ENCODE data around the gene PLA2G2D. TPM values are rescaled to one million over a fixed set of nuclear protein-coding genes. Genes with fewer than 3 reads are reported as not detected.

Gene PLA2G2D
- total RNA-seq, 1 experiment from 2014 or later: not detected

DNA sequence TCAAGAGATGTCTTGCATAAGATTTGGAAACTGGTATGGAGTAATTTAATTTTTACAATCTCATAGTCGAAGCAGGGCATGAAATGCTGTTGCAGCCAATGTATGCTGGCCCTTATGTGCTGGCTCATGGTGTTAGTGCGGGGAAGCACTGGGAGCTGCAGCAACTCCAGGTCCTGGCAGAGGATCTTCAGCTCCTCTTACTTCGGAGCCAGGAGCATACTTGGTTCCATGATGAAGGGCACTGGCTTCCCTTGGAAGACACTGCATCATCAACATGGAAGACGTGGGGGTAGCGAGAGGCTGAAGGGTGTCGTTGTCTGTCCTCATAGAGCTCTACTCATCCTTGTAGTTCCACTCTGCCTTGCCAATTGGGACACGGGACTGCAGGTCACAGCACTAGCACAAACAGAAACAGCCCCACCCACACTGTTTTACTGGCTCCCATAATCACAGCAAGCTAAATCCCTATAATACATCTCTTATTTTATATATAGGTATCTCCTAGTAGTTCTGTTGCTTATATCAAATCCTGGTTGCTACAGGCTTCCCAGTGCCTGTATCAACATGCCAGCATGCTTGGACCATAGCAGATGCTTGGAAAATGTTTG lies 22.4 kb downstream of the PLA2G2D start:
- TF ChIP-seq, protein P1, sequence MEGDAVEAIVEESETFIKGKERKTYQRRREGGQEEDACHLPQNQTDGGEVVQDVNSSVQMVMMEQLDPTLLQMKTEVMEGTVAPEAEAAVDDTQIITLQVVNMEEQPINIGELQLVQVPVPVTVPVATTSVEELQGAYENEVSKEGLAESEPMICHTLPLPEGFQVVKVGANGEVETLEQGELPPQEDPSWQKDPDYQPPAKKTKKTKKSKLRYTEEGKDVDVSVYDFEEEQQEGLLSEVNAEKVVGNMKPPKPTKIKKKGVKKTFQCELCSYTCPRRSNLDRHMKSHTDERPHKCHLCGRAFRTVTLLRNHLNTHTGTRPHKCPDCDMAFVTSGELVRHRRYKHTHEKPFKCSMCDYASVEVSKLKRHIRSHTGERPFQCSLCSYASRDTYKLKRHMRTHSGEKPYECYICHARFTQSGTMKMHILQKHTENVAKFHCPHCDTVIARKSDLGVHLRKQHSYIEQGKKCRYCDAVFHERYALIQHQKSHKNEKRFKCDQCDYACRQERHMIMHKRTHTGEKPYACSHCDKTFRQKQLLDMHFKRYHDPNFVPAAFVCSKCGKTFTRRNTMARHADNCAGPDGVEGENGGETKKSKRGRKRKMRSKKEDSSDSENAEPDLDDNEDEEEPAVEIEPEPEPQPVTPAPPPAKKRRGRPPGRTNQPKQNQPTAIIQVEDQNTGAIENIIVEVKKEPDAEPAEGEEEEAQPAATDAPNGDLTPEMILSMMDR (conservative IDR thresholded peaks at IDR 0.05): no peak
- Mint-ChIP-seq H3K27me3 (ENCODE audit: low read depth) (peaks cover 28% of the 10 kb centered on the region), H3K9me3 (peaks cover 46 to 53% of the 10 kb centered on the region in 2 experiments), H3K4me1 (peaks cover 0 to 2% of the 10 kb centered on the region in 2 experiments; a peak in 1 of 4 replicates), H3K36me3 (ENCODE audit: insufficient read depth in 1 of 3, low read depth in 3 of 3) (peaks cover 7 to 24% (median 23%) of the 10 kb centered on the region in 3 experiments), H3K27ac (no peak overlapping the region), H3K4me3 (no peak overlapping the region)
- no peak overlapping the region for H2BK12ac ChIP-seq (ENCODE audit: insufficient read length, low read depth, low read length)
- H3K23me2 ChIP-seq (ENCODE audit: insufficient read length, low read depth, low read length, poor library complexity, severe bottlenecking): no peaks in the 10 kb centered on the region
- no peaks in the 10 kb centered on the region for H3K27me3 ChIP-seq (ENCODE audit: insufficient read depth, low read length)
- H3K4me1 ChIP-seq (ENCODE audit: insufficient read depth, low read length): no peaks in the 10 kb centered on the region
- H3K79me1 ChIP-seq (ENCODE audit: insufficient read depth, low read depth, low read length, poor library complexity, severe bottlenecking): no peaks in the 10 kb centered on the region
- H2BK120ac ChIP-seq (ENCODE audit: low read depth, low read length, poor library complexity, severe bottlenecking): no peak overlapping the region
- no peak overlapping the region for H2BK20ac ChIP-seq (ENCODE audit: low read depth, low read length, poor library complexity, severe bottlenecking)
- H4K91ac ChIP-seq (ENCODE audit: insufficient read length, low read depth, low read length): no peak overlapping the region
- H2AFZ ChIP-seq (ENCODE audit: low read length): no peak overlapping the region
- WGBS (ENCODE audit: extremely low coverage, insufficient read length, low lambda C conversion rate): no CpG with 5 or more reads among the region's 7 CpGs
- H4K5ac ChIP-seq (ENCODE audit: insufficient read length, low read depth, low read length): no peak overlapping the region
- H3K4me2 ChIP-seq (ENCODE audit: insufficient read depth, insufficient read length, low read length): no peak overlapping the region
- H2BK5ac ChIP-seq (ENCODE audit: insufficient read length, low read length): no peak overlapping the region
- no peak overlapping the region for H3K23ac ChIP-seq (ENCODE audit: insufficient read length, low read depth, low read length)
- no peak overlapping the region for H3K18ac ChIP-seq (ENCODE audit: insufficient read length, low read depth, low read length)
- H4K8ac ChIP-seq (replicated peaks; ENCODE audit: insufficient read length, low read depth, low read length): no peak overlapping the region
- no peaks in the 10 kb centered on the region for H4K20me1 ChIP-seq (ENCODE audit: control insufficient read depth, insufficient read depth, insufficient read length)
- no peak overlapping the region for H3T11ph ChIP-seq (ENCODE audit: low read length)
- H3K4ac ChIP-seq (ENCODE audit: low read depth, low read length): no peak overlapping the region
- H3K79me2 ChIP-seq (ENCODE audit: insufficient read depth, low read length): no peaks in the 10 kb centered on the region
- H2BK15ac ChIP-seq (ENCODE audit: low read depth, low read length): no peak overlapping the region
- H2AK5ac ChIP-seq (ENCODE audit: insufficient read length, low read length): no peak overlapping the region
- H3K27ac ChIP-seq (ENCODE audit: insufficient read length, low read depth, low read length): no peak overlapping the region
- H3K56ac ChIP-seq (ENCODE audit: insufficient read length, low read depth, low read length): no peak overlapping the region
- DNase-seq: no peak
- H3K14ac ChIP-seq (ENCODE audit: insufficient read depth, low read length): no peak overlapping the region
- peaks cover 37% of the 10 kb centered on the region for H3K9me3 ChIP-seq (ENCODE audit: control insufficient read depth, low read depth, low read length)
- no peak overlapping the region for H3K9ac ChIP-seq (ENCODE audit: extremely low read depth, insufficient read length, low read length)

Data from H9 (cell line).